Naive B cell (primary cell): ENCODE results near the gene KAT8. TPM values are rescaled to one million over a fixed set of nuclear protein-coding genes. Genes with fewer than 3 reads are reported as not detected.

Experiments used
- ATAC-seq, 2 donors: fragments of 150-1000 bp; cut with Tn5 transposase; 2 replicates each; pipeline ENCODE4 v1.10.0; 2021; ENCODE audit warnings: low read depth in 2 of 2, mild to moderate bottlenecking in 2 of 2, moderate library complexity in 2 of 2
- DNase-seq: peaks from one replicate; pipeline ENCODE4 v3.0.0; 2022
- H3K27ac Mint-ChIP-seq, 6 donors: one replicate each; pipeline ENCODE4 v1.8.0; 2020 to 2022; ENCODE audit warnings: mild to moderate bottlenecking in 6 of 6, mixed read lengths in 6 of 6, moderate library complexity in 5 of 6, inconsistent platforms in 2 of 6
- H3K27me3 Mint-ChIP-seq, 3 donors: one replicate each; pipeline ENCODE4 v1.8.0; 2021 to 2022; ENCODE audit warnings: mixed read lengths in 3 of 3, mild to moderate bottlenecking in 1 of 3
- H3K36me3 Mint-ChIP-seq, 2 donors: one replicate each; pipeline ENCODE4 v1.8.0; 2020 to 2022; ENCODE audit warnings: mixed read lengths in 2 of 2, inconsistent platforms in 1 of 2, mild to moderate bottlenecking in 1 of 2
- H3K4me1 Mint-ChIP-seq, 3 donors: one replicate each; pipeline ENCODE4 v1.8.0; 2020 to 2022; ENCODE audit warnings: mixed read lengths in 3 of 3, inconsistent platforms in 1 of 3, mild to moderate bottlenecking in 1 of 3, moderate library complexity in 1 of 3
- H3K4me3 Mint-ChIP-seq, 8 donors: one replicate each; pipeline ENCODE4 v1.8.0; 2020 to 2022; ENCODE audit warnings: mild to moderate bottlenecking in 8 of 8, mixed read lengths in 8 of 8, moderate library complexity in 8 of 8, inconsistent platforms in 2 of 8
- H3K9me3 Mint-ChIP-seq, 7 donors: one replicate each; pipeline ENCODE4 v1.8.0; 2020 to 2022; ENCODE audit warnings: mixed read lengths in 7 of 7, mild to moderate bottlenecking in 5 of 7, inconsistent platforms in 2 of 7, moderate library complexity in 1 of 7
- polyA plus RNA-seq, 6 donors: library from polyadenylated mRNA; unstranded; fragments of 300-500 nt; fragmentation: Illumina TruSeq; gene quantifications; one replicate each; pipeline ENCODE4 v1.2.3, GENCODE V29; 2021; ENCODE audit warnings: low read depth in 6 of 6

Gene KAT8
- polyA plus RNA-seq, 6 donors from 2014 or later: 39.0 to 68.1 (median 51.6) TPM

GRCh38 chr16:31118223-31119155 is 1.0 kb downstream of the KAT8 start:
- Mint-ChIP-seq H3K4me1 (peaks cover 10 to 32% (median 29%) of the 10 kb centered on the region in 3 donors), H3K36me3 (peaks cover 4 to 9% of the 10 kb centered on the region in 2 donors), H3K27ac (peak overlapping the region; percentile 76 to 98 (median 94)), H3K9me3 (no peaks in the 10 kb centered on the region), H3K4me3 (peak overlapping the region; percentile 77 to 98 (median 94)), H3K27me3 (no peaks in the 10 kb centered on the region)
- ATAC-seq: no peak
- DNase-seq: no peak

DNA sequence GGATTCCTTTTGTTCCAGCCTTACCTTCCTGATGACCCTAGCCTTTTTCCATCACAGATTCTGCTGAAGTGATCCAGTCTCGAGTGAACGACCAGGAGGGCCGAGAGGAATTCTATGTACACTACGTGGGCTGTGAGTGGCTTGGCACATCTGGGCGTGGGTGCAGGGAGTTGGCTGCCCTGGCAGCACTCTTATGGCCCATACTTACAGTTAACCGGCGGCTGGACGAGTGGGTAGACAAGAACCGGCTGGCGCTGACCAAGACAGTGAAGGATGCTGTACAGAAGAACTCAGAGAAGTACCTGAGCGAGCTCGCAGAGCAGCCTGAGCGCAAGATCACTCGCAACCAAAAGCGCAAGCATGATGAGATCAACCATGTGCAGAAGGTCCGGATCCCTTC is 2.7 kb downstream of the KAT8 start:
- DNase-seq (no peak), ATAC-seq (no peak)
- Mint-ChIP-seq H3K27ac (peak overlapping the region in 1 of 6 donors; percentile 39), H3K9me3 (no peaks in the 10 kb centered on the region), H3K4me3 (peak overlapping the region in 1 of 8 donors; percentile 35), H3K27me3 (no peaks in the 10 kb centered on the region), H3K4me1 (peaks cover 10 to 29% (median 22%) of the 10 kb centered on the region in 3 donors), H3K36me3 (peaks cover 4 to 9% of the 10 kb centered on the region in 2 donors)

DNA sequence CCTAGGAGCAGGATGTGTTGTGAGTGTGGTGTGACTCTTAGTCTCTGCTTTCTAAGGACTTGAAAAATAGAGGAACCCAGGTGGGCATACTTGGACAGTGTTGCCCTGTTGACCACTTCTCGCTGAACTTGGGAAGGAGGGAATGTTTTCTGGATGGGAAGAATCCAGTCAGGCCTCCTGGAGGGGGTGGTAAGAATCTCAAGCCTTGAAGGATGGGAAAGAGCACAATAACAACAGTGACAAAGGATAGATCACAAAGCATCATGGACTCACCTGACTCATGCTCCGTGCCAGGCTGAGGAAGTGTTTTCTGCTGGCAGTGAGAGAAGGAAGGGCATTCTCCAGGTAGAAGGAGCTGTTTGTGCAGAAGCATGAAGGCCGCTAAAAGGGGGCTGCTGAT is 8.4 kb downstream of the KAT8 start:
- peaks cover 0 to 8% of the 10 kb centered on the region in 2 donors for H3K36me3 Mint-ChIP-seq
- ATAC-seq (no peak), DNase-seq (no peak)
- H3K27me3 Mint-ChIP-seq: no peaks in the 10 kb centered on the region
- peaks cover 6 to 7% (median 6%) of the 10 kb centered on the region in 3 donors for H3K4me1 Mint-ChIP-seq
- H3K9me3 Mint-ChIP-seq: no peaks in the 10 kb centered on the region
- no peak overlapping the region for H3K4me3 Mint-ChIP-seq
- peak overlapping the region in 2 of 6 donors; percentile 73 to 80 for H3K27ac Mint-ChIP-seq

DNA sequence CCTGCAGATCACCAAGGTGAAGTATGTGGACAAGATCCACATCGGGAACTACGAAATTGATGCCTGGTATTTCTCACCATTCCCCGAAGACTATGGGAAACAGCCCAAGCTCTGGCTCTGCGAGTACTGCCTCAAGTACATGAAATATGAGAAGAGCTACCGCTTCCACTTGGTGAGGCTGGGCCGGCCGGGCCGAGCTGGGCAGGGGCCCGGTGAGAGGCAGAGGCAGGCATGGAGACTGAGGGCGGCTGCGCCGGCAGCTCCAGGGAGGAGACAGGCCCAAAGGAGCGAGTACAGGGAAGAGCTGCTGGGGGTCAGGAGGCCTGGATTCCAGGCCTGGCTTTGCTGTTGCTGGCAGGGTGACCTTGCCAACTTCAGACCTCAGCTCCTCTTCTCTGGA is 9.7 kb downstream of the KAT8 start:
- Mint-ChIP-seq H3K4me3 (no peak overlapping the region), H3K27me3 (no peaks in the 10 kb centered on the region), H3K9me3 (no peaks in the 10 kb centered on the region), H3K27ac (no peak overlapping the region), H3K36me3 (peaks cover 0 to 8% of the 10 kb centered on the region in 2 donors), H3K4me1 (peaks cover 6 to 7% (median 6%) of the 10 kb centered on the region in 3 donors)
- ATAC-seq (no peak), DNase-seq (no peak)

DNA sequence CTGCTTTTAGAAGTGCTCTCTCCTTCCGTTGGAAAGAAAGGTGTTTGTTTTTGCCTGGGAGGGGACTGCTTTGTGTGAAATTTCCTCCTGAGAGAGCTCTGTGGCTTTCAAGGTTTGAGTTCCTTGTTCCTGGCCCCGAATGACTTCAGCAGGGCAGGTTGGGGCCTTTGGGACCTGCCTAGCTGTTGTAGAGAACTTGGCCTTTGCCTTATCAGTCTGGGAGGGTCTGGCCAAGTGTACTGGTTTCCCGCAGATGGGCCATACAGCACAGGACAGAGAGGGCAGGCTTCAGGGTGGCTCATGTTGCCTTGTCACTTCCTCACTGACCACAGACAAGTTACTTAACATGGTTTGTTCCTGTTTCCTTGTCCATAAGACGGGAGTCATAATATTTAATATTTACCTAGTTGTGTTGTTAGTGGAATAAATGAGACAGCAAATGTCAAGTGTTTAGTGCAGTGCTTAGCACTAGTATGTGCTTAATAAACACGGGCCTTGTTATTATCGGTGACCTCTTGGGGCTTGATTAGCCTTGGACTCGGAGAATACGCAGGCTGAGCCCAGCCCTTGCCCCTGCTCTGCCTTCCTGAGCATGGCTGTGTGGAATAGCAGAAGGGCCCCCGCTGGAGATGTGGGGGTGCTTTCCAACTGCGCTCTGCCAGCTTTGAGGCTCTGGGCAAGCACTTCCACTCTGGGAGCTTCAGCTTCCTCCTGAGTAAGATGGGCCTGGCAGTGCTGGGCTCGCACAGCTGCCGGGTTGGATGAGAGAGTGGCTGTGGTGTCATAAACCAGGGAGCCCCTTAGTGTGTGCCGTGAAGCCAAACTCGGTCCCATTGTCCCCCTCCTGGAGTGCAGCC is 11.5 kb downstream of the KAT8 start:
- no peak overlapping the region for H3K4me3 Mint-ChIP-seq
- no peaks in the 10 kb centered on the region for H3K9me3 Mint-ChIP-seq
- H3K27me3 Mint-ChIP-seq: no peaks in the 10 kb centered on the region
- ATAC-seq (no peak), DNase-seq (no peak)
- peak overlapping the region in 2 of 6 donors; percentile 38 to 76 for H3K27ac Mint-ChIP-seq
- H3K36me3 Mint-ChIP-seq: peaks cover 0 to 8% of the 10 kb centered on the region in 2 donors
- H3K4me1 Mint-ChIP-seq: peaks cover 6 to 12% (median 7%) of the 10 kb centered on the region in 3 donors

DNA sequence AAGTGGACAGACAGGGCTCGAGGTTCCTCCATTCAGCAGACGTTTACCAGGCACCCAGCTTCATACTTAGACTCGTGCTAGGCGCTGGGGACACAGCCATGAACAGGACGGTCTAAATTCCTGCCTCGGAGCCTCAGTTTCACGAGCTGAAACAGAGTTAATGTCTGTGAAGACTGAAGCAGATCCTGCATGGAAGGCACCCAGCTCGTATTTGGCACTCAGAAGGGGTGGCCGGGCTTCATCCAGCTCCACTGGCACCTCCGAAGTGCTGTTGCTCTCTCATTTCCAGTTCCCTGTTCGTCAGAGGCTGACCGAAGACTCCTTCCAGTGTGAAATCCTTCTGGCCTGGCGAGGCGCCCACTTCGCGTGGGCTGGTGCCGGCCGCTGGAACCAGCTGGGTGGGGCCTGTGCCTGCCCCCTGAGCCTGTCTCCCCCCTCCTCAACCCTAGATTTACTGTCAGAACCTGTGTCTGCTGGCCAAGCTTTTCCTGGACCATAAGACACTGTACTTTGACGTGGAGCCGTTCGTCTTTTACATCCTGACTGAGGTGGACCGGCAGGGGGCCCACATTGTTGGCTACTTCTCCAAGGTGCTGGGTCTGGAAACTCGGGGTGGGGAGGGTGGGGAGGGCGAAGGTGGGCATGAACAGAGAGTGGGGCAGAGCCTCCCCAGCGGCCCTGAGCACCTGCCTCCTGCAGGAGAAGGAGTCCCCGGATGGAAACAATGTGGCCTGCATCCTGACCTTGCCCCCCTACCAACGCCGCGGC is 12.3 kb downstream of the KAT8 start:
- DNase-seq: no peak
- H3K27ac Mint-ChIP-seq: peak overlapping the region in 1 of 6 donors; percentile 19
- H3K27me3 Mint-ChIP-seq: no peaks in the 10 kb centered on the region
- ATAC-seq: no peak
- H3K4me3 Mint-ChIP-seq: peak overlapping the region in 1 of 8 donors; percentile 40
- peaks cover 6 to 14% (median 7%) of the 10 kb centered on the region in 3 donors for H3K4me1 Mint-ChIP-seq
- H3K9me3 Mint-ChIP-seq: no peaks in the 10 kb centered on the region
- peaks cover 0 to 8% of the 10 kb centered on the region in 2 donors for H3K36me3 Mint-ChIP-seq

GRCh38 chr16:31130336-31130891 is 12.9 kb downstream of the KAT8 start:
- peaks cover 6 to 14% (median 7%) of the 10 kb centered on the region in 3 donors for H3K4me1 Mint-ChIP-seq
- H3K27me3 Mint-ChIP-seq: no peaks in the 10 kb centered on the region
- H3K36me3 Mint-ChIP-seq: peaks cover 0 to 8% of the 10 kb centered on the region in 2 donors
- no peak for ATAC-seq
- H3K27ac Mint-ChIP-seq: no peak overlapping the region
- no peak overlapping the region for H3K4me3 Mint-ChIP-seq
- no peak for DNase-seq
- H3K9me3 Mint-ChIP-seq: no peaks in the 10 kb centered on the region

DNA sequence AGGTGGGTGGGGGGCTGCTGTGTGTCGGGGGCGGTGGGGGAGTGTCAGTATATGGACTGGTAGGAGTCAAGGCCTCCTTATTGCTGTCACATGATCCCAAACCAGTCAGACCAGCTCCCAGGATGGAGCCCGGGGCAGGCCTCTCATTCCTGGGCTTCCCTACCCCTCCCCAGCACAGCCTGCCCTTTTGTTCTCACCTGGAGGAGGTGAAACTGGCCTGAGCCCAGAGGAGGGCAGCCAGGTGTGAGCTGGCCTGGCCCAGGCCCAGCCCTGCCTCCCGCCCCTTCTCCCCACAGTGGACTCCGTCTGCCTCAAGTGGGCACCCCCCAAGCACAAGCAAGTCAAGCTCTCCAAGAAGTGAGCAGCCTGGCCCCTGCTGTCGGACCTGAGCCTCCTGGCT is 13.4 kb downstream of the KAT8 start:
- Mint-ChIP-seq H3K4me1 (peaks cover 4 to 11% (median 7%) of the 10 kb centered on the region in 3 donors), H3K36me3 (peaks cover 0 to 4% of the 10 kb centered on the region in 2 donors), H3K27me3 (no peaks in the 10 kb centered on the region), H3K27ac (no peak overlapping the region), H3K4me3 (no peak overlapping the region), H3K9me3 (no peaks in the 10 kb centered on the region)
- DNase-seq: no peak
- ATAC-seq: no peak

GRCh38 chr16:31131416-31131815 is 14.0 kb downstream of the KAT8 start:
- Mint-ChIP-seq H3K4me3 (peak overlapping the region in 1 of 8 donors; percentile 41), H3K27me3 (no peaks in the 10 kb centered on the region), H3K36me3 (no peaks in the 10 kb centered on the region), H3K27ac (no peak overlapping the region), H3K4me1 (peaks cover 0 to 8% (median 6%) of the 10 kb centered on the region in 3 donors), H3K9me3 (no peaks in the 10 kb centered on the region)
- DNase-seq (no peak), ATAC-seq (no peak)

DNA sequence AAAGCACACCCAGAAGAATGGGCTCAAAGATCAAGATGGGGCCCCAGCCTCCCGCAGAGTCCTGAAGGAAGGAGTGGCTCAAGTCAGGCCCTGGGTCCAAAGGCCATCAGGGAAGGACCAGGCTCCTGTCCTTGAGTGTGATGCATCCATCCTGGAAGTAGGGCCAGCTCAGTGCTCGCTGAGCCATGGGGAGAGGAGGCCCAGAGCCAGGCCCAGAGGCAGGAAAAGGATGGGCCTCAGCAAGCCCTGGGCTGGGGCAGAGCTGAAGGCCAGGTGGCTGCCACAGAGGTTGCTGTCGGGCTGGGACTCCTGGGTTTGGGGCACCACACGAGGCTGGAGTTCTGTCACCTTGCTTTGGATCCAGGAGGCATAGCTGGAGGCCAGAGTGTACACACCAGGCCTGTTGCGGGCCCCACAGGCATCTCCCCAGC is 14.4 kb downstream of the KAT8 start:
- no peak for ATAC-seq
- H3K36me3 Mint-ChIP-seq: no peaks in the 10 kb centered on the region
- no peak overlapping the region for H3K27ac Mint-ChIP-seq
- no peaks in the 10 kb centered on the region for H3K9me3 Mint-ChIP-seq
- no peak for DNase-seq
- H3K4me1 Mint-ChIP-seq: peaks cover 0 to 8% (median 6%) of the 10 kb centered on the region in 3 donors
- no peak overlapping the region for H3K4me3 Mint-ChIP-seq
- H3K27me3 Mint-ChIP-seq: no peaks in the 10 kb centered on the region

DNA sequence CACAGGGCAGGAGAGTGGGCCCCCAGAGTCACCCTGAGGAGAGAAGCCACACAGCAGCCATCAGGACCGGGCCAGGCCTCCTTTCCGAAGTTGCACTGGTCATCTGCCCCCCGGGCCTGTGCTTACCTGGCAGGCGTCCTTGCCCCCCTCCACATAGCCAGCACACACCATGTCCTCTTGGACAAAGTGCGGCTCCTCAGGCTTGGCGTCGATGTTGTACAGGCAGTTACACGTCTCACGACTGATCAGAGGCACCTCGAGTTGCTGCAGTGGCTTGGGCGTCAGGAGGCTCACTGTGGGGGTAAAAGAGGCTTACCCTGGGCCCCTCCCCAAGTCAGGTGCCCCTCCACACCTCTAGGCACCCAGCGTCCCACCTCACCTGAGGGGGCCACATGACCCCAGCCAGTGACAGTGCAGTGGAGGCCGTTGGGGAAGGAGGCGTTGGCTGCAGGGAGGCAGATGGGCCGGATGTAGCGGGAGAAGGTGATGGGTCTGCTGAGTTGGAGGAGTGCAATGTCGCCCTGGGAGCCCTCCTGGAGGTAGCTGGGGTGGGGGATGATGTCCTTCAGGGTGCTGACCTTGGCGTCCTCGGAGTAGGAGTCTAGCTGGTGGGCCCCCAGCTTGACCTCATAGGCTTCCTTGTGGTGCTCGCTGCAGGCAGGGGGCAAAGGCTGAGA is 15.0 kb downstream of the KAT8 start:
- H3K4me1 Mint-ChIP-seq: peaks cover 0 to 8% (median 6%) of the 10 kb centered on the region in 3 donors
- peak overlapping the region in 1 of 8 donors; percentile 47 for H3K4me3 Mint-ChIP-seq
- no peaks in the 10 kb centered on the region for H3K27me3 Mint-ChIP-seq
- H3K27ac Mint-ChIP-seq: peak overlapping the region in 2 of 6 donors; percentile 24 to 38
- H3K36me3 Mint-ChIP-seq: no peaks in the 10 kb centered on the region
- DNase-seq (no peak), ATAC-seq (no peak)
- H3K9me3 Mint-ChIP-seq: no peaks in the 10 kb centered on the region

- Mint-ChIP-seq H3K4me3 (peak overlapping the region in 1 of 8 donors; percentile 47), H3K4me1 (peaks cover 0 to 8% (median 6%) of the 10 kb centered on the region in 3 donors), H3K27ac (peak overlapping the region in 2 of 6 donors; percentile 38 to 88), H3K27me3 (no peaks in the 10 kb centered on the region), H3K9me3 (no peaks in the 10 kb centered on the region), H3K36me3 (no peaks in the 10 kb centered on the region)
- DNase-seq (no peak), ATAC-seq (no peak)
These were observed 15.6 kb downstream of the KAT8 start for GRCh38 chr16:31133046-31133501.
